NB4 (cell line): ENCODE measurements around the gene RAB29.

Experiments used
- CTCF ChIP-seq: IDR thresholded peaks from one replicate; pipeline ENCODE4 v1.5.1; 2012; ENCODE audit warnings: low read depth, low read length
- MAX ChIP-seq: IDR thresholded peaks from 2 replicates; pipeline ENCODE4 v1.6.1; 2011; ENCODE audit warnings: low read depth, low read length
- MYC ChIP-seq: IDR thresholded peaks from 2 replicates; pipeline ENCODE4 v1.6.1; 2011; ENCODE audit warnings: low read depth, low read length
- POLR2A ChIP-seq: IDR thresholded peaks from 2 replicates; pipeline ENCODE4 v1.6.1; 2011; ENCODE audit warnings: mild to moderate bottlenecking; ENCODE audit not compliant: insufficient read length; ENCODE audit errors: extremely low read depth

- no peak for TF ChIP-seq CTCF
- no peak for TF ChIP-seq POLR2A
- TF ChIP-seq MAX: no peak
- TF ChIP-seq MYC: peak; percentile 59
Measured at GRCh38 chr1:205812878-205813754, 37.8 kb upstream of the RAB29 start, which contains the start of gene SLC41A1.
